ENCODE data around the gene LRCH4.

DNA sequence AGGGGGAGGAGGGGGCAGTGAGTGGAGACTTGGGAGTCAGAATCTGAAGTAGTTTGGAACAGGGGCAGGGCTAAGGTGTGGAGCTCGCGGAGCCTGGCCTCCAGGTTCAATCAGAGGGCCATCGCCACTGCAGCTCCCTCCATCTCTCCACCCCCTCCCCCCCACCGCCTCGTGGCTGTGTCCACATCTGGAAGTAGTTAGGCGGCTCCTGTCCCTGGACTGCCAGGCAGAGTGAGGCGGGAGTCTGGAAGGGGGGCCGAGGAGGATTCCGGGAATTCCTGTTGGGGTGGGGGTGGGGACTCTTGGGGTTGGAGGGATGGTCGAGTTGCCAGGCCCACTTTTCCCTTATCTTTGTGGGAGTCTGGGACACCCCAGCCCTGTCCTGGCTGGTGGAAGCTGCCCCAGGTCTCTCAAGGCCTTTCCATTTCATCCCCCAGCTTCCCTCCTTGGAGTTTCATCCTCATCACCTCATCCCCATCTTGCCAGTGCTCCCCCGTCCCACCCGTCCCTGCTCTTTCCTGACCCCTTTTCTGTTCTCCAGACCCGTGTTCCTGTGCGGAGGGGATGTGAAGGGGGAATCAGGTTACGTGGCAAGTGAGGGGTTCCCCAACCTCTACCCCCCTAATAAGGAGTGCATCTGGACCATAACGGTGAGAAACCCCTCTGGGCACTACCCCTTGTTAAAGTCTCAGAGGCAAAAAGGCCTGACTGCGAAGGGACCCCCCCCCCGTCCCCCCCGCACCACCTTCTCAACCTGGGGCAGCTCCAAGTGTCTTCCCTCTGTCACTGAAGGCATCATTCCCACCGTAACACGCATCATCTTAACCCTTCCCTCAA is 17.2 kb upstream of the LRCH4 start:
- TF ChIP-seq CTCF (IDR thresholded peaks at IDR 0.05) (no peak), EZH2 (IDR thresholded peaks at IDR 0.05; ENCODE audit: borderline replicate concordance, insufficient read depth, low read depth, low read length, poor library complexity, severe bottlenecking) (no peak)
